Natural killer cell treated with Interleukin-12 subunit alpha and Interleukin-12 subunit beta and Interleukin-15 and Interleukin-18, amount 100 ng/mL, for 72 hours (primary cell): ENCODE results near the gene CASP2. TPM values are rescaled to one million over a fixed set of nuclear protein-coding genes. Genes with fewer than 3 reads are reported as not detected.
"Not testable (repeated sequence)": the region's sequence is repeated elsewhere in the genome, so short reads cannot be mapped to it uniquely, and the experiment has no call there.

Experiments used
- ATAC-seq, 2 donors: fragments of 150-1000 bp; cut with Tn5 transposase in 1 of 2; sonication (Bioruptor Pico), chemical (Tn5 transposase) in 1 of 2; 2 replicates each; pipeline ENCODE4 v1.10.0; 2021
- DNase-seq: peaks from one replicate; pipeline ENCODE4 v3.0.0; 2022; ENCODE audit warnings: low spot score
- H3K27ac Mint-ChIP-seq, 2 donors: 1 replicate in 1 of 2; 2 replicates in 1 of 2; pipeline ENCODE4 v1.8.0; 2022; ENCODE audit warnings: mixed read lengths in 2 of 2, mild to moderate bottlenecking in 1 of 2, moderate library complexity in 1 of 2
- H3K27me3 Mint-ChIP-seq, 2 donors: 1 replicate in 1 of 2; 2 replicates in 1 of 2; pipeline ENCODE4 v1.8.0; 2022; ENCODE audit warnings: mixed read lengths in 2 of 2
- H3K36me3 Mint-ChIP-seq: one replicate; pipeline ENCODE4 v1.8.0; 2022; ENCODE audit warnings: mixed read lengths
- H3K4me1 Mint-ChIP-seq, 2 donors: 1 replicate in 1 of 2; 2 replicates in 1 of 2; pipeline ENCODE4 v1.8.0; 2022; ENCODE audit warnings: low read depth in 2 of 2, mixed read lengths in 2 of 2, mild to moderate bottlenecking in 1 of 2
- H3K4me3 Mint-ChIP-seq: one replicate; pipeline ENCODE4 v1.8.0; 2022; ENCODE audit warnings: mixed read lengths
- H3K9me3 Mint-ChIP-seq: 2 replicates; pipeline ENCODE4 v1.8.0; 2022; ENCODE audit warnings: mixed read lengths
- total RNA-seq, 2 donors: library from RNA; stranded (reverse); gene quantifications; one replicate each; pipeline ENCODE4 v1.2.3, GENCODE V29; 2022

The CASP2 gene
- total RNA-seq, 2 donors from 2014 or later, result 67.8 to 94.2 TPM

DNA sequence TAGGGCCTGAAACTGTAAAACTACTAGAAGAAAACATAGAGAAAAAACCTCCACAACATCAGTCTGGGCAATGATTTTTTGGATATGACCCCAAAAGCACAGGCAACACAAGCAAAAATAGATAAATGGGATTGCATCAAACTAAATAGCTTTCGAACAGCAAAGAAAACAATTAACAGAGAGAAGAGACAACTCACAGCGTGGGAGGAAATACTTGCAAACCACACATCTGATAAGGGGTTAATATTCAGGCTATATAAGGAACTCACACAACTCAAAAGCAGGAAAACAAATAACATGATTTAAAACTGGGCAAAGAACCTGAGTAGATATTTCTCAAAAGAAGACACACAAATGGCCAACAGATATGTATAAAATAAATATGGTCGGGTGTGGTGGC lies 32.6 kb upstream of the CASP2 start:
- ATAC-seq (no peak), DNase-seq (no peak)
- no peaks in the 10 kb centered on the region for H3K9me3 Mint-ChIP-seq
- no peaks in the 10 kb centered on the region for H3K27me3 Mint-ChIP-seq
- peaks cover 15% of the 10 kb centered on the region for H3K36me3 Mint-ChIP-seq
- no peak overlapping the region for H3K4me3 Mint-ChIP-seq
- H3K4me1 Mint-ChIP-seq, result peaks cover 15 to 45% of the 10 kb centered on the region in 2 donors
- no peak overlapping the region for H3K27ac Mint-ChIP-seq

DNA sequence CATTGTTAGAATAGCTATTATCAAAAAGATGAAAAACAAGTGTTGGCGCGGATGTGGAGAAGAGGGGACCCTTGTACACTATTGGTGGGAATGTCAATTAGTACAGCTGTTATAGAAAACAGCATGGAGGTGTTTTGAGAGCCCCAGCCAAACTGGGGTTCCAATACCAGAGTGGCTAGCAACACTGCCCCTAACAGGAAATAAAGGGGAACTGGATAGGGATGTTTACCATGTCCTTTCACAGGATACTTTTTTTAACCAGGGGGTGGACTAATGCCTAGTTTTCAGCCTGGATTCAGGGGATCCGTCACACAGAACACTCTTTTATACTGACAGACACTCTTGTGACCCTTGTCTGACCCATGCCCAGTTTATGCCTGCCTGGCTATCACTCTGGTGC lies 31.8 kb upstream of the CASP2 start:
- H3K4me3 Mint-ChIP-seq, result no peak overlapping the region
- H3K27ac Mint-ChIP-seq, result no peak overlapping the region
- peaks cover 15% of the 10 kb centered on the region for H3K36me3 Mint-ChIP-seq
- no peaks in the 10 kb centered on the region for H3K27me3 Mint-ChIP-seq
- H3K4me1 Mint-ChIP-seq, result peaks cover 11 to 37% of the 10 kb centered on the region in 2 donors
- no peak for ATAC-seq
- DNase-seq, result no peak
- no peaks in the 10 kb centered on the region for H3K9me3 Mint-ChIP-seq

DNA sequence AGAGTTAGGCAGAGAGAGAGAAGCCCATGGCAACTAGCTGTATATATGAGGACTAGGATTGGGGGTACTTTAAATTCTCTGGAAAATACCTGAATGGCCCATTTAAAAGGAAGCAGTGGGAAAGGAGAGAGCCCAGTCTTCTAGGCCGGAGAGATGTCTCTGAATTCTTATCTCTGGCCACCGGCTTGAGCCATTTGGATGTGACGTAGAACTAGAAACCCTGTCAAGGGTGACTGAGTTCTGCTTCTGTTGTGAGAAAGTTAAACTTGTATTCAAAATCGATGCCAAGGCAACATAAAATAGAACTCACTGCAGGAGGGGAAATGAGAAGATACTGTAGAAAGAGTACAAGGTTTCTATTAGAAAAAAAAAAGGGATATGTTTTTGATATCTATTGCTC lies 31.2 kb upstream of the CASP2 start:
- ATAC-seq (no peak), DNase-seq (no peak)
- Mint-ChIP-seq H3K27me3 (no peaks in the 10 kb centered on the region), H3K4me1 (peaks cover 8 to 34% of the 10 kb centered on the region in 2 donors), H3K27ac (no peak overlapping the region), H3K9me3 (no peaks in the 10 kb centered on the region), H3K36me3 (peaks cover 15% of the 10 kb centered on the region), H3K4me3 (no peak overlapping the region)

DNA sequence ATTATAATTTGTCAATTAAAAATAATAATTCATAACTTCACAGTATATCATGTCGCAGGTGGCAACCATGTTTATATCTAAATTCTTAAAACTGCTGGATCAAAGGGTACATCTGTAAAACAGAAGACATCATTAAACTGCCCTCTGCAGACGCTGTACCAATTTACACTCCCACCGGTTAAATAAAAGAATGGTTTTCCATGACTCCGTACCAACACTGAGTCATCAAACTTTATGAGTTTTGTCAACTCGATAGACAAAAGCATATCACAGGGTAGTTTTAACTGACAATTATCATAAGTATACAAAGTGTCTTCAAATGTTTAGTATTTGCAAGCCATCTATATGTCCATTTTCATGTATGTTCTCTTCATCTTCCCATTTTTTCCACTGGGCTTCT lies 30.6 kb upstream of the CASP2 start:
- no peaks in the 10 kb centered on the region for H3K27me3 Mint-ChIP-seq
- H3K4me1 Mint-ChIP-seq, result peaks cover 8 to 32% of the 10 kb centered on the region in 2 donors
- no peak overlapping the region for H3K27ac Mint-ChIP-seq
- ATAC-seq, result no peak
- H3K36me3 Mint-ChIP-seq, result peaks cover 12% of the 10 kb centered on the region
- H3K9me3 Mint-ChIP-seq, result no peaks in the 10 kb centered on the region
- no peak overlapping the region for H3K4me3 Mint-ChIP-seq
- DNase-seq, result no peak

DNA sequence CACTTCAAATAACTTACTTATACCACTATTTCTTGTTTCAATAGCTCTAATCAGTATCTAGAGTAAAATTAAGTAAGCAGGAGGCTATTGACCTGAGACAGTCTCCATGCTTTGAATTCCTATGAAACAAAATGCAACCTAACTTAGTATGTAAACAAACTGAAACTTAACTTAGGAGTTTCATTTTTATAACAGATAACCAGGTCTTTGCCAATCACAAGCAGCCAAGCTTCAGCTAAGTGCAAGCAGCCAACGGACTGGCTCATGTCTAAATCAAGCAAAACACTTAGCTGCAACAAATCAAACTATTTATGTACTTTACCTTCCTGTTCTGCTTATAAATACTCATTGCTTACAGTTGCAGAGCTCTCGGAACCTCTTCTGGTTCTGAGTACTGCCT lies 29.3 kb upstream of the CASP2 start:
- ATAC-seq (peak in 1 of 2 donors; percentile 17), DNase-seq (no peak)
- no peaks in the 10 kb centered on the region for H3K27me3 Mint-ChIP-seq
- H3K4me3 Mint-ChIP-seq, result peak overlapping the region; percentile 57
- no peaks in the 10 kb centered on the region for H3K9me3 Mint-ChIP-seq
- H3K36me3 Mint-ChIP-seq, result peaks cover 6% of the 10 kb centered on the region
- peak overlapping the region; percentile 49 to 63 for H3K27ac Mint-ChIP-seq
- H3K4me1 Mint-ChIP-seq, result peaks cover 14 to 34% of the 10 kb centered on the region in 2 donors

DNA sequence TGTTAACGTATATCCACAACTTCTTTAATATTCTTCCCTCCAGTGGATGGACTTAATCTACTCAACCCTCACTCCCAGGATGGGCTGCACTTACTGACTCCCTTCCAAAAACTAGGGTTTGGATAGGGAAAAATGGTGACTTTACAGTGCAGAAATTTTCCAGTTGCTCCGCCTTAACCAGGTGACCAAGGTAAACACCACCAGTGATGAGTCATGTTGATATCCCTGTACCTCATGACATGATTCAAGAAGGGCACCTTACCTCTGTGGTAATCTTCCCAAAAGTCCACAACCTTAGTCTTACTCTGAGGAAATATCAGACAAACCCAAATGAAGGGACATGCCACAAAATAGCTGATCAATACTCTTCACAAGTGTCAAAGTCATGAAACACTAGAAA lies 28.4 kb upstream of the CASP2 start:
- no peak for ATAC-seq
- Mint-ChIP-seq H3K4me1 (peaks cover 23 to 43% of the 10 kb centered on the region in 2 donors), H3K27ac (peak overlapping the region; percentile 5 to 49), H3K27me3 (no peaks in the 10 kb centered on the region), H3K4me3 (no peak overlapping the region), H3K36me3 (no peaks in the 10 kb centered on the region), H3K9me3 (no peaks in the 10 kb centered on the region)
- DNase-seq, result no peak

DNA sequence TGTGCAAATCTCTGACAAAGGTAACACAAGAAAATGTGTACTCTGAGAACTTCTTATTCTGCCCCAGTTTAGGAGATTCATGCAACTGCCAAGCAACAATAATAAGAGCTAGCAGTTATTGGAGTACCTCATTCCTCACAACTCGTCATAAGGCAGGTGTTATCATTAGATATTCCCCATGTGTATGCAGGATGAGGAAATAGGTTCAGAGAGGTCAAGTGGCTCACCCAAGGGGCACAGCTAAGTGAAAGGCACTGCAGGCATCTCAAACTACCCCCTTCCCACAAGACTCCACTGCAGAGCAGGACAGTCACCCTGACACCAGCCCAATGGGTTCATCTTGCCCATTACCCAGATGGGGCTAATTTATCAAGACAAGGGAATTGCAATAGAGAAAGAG lies 26.2 kb upstream of the CASP2 start:
- H3K9me3 Mint-ChIP-seq, result no peaks in the 10 kb centered on the region
- H3K27me3 Mint-ChIP-seq, result no peaks in the 10 kb centered on the region
- H3K36me3 Mint-ChIP-seq, result peaks cover 6% of the 10 kb centered on the region
- ATAC-seq (no peak), DNase-seq (no peak)
- peak overlapping the region; percentile 72 for H3K4me3 Mint-ChIP-seq
- H3K4me1 Mint-ChIP-seq, result peaks cover 29 to 43% of the 10 kb centered on the region in 2 donors
- peak overlapping the region; percentile 98 for H3K27ac Mint-ChIP-seq

DNA sequence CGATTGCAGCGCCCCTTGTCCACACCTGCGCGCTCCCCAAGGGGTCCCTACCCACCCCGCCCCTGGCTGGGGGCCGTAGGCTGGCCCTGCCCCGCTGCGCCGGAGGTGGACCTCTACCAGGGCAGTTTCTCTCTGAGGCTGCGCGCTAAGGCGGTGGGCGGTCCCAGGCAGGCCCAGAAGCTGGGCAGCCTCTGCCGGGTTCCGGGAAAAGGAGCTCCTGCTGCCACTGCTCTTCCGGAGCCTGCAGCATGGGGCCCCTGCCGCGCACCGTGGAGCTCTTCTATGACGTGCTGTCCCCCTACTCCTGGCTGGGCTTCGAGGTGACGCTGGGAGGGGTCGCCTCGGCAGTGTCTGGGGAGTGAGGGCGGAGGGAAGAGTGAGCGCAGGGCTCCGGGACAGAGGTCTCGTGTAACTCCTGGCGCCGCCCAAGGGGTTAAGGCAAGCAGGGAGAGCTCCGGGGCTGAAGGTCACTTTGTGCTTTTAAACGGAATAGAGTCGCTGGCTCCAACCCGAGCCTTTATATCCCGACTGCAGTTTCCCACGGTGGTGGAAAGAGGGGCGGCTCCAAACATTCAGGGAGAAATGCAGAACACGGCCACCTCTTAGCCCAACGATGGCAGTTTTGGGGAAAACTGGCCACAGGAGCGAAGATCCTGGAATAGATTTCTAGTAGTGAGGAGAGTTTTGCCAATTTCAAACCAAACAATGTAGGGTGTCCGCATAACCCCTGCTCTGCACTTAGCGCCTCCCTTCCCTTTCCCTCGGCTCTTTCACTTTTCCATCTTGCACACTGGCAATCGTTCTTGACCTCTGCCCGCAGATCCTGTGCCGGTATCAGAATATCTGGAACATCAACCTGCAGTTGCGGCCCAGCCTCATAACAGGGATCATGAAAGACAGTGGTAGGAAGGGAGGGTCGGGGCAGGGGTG lies 24.6 kb upstream of the CASP2 start, which contains the start of gene GSTK1:
GSTK1 (plus strand) TSS at position 176 of the 930 bp plus-strand sequence; CDS start at position 249, 73 bp downstream.
- peak within 1 kb of the TSS; percentile 90 for H3K4me3 Mint-ChIP-seq
- peak; percentile 99 for ATAC-seq
- H3K27ac Mint-ChIP-seq, result peak within 1 kb of the TSS; percentile 98
- peaks cover 6% of the 10 kb centered on the region for H3K36me3 Mint-ChIP-seq
- H3K9me3 Mint-ChIP-seq, result no peaks in the 10 kb centered on the region
- H3K4me1 Mint-ChIP-seq, result peaks cover 29 to 42% of the 10 kb centered on the region in 2 donors
- H3K27me3 Mint-ChIP-seq, result no peaks in the 10 kb centered on the region
- peak; percentile 95 for DNase-seq

DNA sequence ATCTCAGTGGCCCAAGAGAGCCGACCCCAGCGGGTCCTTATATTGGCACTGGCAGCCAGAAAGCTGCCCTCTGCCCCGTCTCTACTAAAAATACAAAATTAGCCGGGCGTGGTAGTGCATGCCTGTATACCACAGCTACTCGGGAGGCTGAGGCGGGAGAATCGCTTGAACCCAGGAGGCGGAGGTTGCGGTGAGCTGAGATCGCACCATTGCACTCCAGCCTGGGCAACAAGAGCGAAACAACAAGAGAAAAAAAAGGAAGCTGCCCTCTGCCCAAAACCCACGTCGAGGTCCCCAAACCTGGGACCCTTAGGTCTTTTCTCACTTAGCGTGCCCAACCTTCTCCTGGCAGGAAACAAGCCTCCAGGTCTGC lies 24.0 kb upstream of the CASP2 start:
- H3K27me3 Mint-ChIP-seq, H3K9me3 Mint-ChIP-seq, ATAC-seq, DNase-seq: not testable (repeated sequence)
- peaks cover 12% of the 10 kb centered on the region for H3K36me3 Mint-ChIP-seq
- H3K4me3 Mint-ChIP-seq, result peak overlapping the region; percentile 90
- peaks cover 27 to 35% of the 10 kb centered on the region in 2 donors for H3K4me1 Mint-ChIP-seq
- peak overlapping the region; percentile 98 for H3K27ac Mint-ChIP-seq

DNA sequence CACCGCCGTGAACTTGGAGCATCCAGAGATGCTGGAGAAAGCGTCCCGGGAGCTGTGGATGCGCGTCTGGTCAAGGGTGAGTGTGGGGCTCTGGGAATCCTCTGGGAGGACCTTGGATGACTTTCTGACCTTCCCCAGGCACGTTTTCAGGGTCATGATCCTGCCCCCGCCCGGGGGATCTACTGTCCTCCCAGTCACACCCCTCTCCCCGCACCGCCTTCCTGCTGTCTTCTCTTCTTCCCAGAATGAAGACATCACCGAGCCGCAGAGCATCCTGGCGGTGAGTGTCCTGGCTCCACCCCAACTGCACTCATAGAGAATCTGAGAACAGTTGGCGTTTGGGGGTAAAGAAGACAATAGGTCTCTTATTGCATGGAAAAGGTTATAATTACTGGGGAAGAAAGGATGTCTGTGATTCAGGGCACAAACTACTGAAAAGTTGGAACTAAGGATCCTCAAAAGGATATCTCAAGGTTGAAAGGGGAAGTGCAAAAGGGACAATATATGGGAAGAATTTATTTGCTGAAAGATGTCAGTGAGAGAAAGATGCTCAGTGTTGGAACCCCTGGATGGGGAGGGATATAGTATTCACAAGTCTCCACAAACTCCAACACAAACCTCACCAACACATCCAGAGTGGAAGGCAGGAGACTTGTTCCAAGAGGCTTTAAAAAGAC lies 23.0 kb upstream of the CASP2 start:
- Mint-ChIP-seq H3K27me3 (no peaks in the 10 kb centered on the region), H3K36me3 (peaks cover 18% of the 10 kb centered on the region), H3K4me3 (peak overlapping the region; percentile 90), H3K9me3 (no peaks in the 10 kb centered on the region), H3K4me1 (peaks cover 27 to 37% of the 10 kb centered on the region in 2 donors), H3K27ac (peak overlapping the region; percentile 98)
- ATAC-seq (no peak), DNase-seq (no peak)

DNA sequence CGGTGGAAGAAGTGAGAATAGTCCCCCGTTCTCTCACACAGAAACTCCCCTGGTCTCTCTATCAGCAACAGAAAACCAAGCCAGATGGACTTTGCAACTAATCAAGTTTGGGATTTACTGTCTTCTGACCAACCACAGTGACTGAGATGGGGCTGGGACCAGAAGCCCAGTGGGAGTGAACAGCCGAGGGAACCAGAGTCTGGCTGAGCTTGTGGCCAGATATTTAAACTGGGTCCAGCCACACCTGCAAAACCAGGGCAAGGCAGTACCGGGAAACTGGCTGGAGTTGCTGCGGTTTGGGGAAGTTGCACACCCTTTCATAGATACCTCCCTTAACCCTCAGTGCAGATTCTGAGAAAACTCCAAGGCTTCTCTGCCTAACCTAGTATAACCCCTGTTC lies 18.9 kb upstream of the CASP2 start:
- ATAC-seq (peak in 1 of 2 donors; percentile 20), DNase-seq (no peak)
- H3K36me3 Mint-ChIP-seq, result peaks cover 18% of the 10 kb centered on the region
- H3K9me3 Mint-ChIP-seq, result no peaks in the 10 kb centered on the region
- H3K4me1 Mint-ChIP-seq, result peaks cover 15 to 27% of the 10 kb centered on the region in 2 donors
- peak overlapping the region; percentile 15 to 54 for H3K27ac Mint-ChIP-seq
- H3K4me3 Mint-ChIP-seq, result no peak overlapping the region
- no peaks in the 10 kb centered on the region for H3K27me3 Mint-ChIP-seq

DNA sequence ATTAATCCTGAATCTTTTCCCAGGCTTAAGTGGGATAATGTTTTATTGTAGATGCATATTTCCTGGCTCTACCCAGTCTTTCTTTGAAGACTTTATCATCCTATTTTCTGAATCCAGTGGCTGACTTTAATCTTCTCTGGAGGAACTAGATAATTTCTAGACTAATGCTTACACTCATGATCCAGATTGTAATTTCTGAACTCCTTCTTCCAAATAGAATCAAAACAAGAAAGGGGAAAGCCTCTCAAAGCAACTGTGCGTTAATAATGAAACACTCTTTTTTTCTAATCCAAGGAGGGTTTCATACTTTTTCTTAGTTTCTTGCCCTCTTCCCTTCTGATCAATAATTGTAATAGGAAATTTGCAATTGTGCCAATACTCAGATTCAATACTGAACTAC lies 16.9 kb upstream of the CASP2 start:
- H3K9me3 Mint-ChIP-seq, result no peaks in the 10 kb centered on the region
- ATAC-seq (no peak), DNase-seq (no peak)
- H3K4me3 Mint-ChIP-seq, result no peak overlapping the region
- H3K27me3 Mint-ChIP-seq, result no peaks in the 10 kb centered on the region
- H3K4me1 Mint-ChIP-seq, result peaks cover 4 to 12% of the 10 kb centered on the region in 2 donors
- no peak overlapping the region for H3K27ac Mint-ChIP-seq
- peaks cover 13% of the 10 kb centered on the region for H3K36me3 Mint-ChIP-seq

DNA sequence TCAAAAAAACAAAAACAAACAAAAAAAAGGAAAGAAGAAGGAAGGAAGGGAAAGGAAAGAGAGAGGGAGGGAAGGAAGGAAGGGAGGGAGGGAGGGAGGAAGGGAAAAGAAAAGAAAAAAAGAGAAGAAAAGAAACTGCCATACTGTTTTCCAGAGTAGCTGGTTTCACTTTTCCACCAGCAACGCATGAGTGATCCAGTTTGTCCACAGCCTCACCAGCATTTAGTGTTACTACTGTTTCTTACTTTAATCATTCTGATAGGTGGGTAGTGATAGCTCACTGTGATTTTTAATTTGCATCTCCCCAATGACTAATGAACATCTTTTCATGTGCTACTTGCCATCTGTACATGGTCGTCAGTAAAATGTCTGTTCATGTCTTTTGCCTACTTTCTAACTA lies 15.3 kb upstream of the CASP2 start:
- H3K36me3 Mint-ChIP-seq, result peaks cover 13% of the 10 kb centered on the region
- H3K27me3 Mint-ChIP-seq, result no peaks in the 10 kb centered on the region
- no peak overlapping the region for H3K27ac Mint-ChIP-seq
- DNase-seq, result no peak
- H3K9me3 Mint-ChIP-seq, result no peaks in the 10 kb centered on the region
- peaks cover 4 to 12% of the 10 kb centered on the region in 2 donors for H3K4me1 Mint-ChIP-seq
- no peak for ATAC-seq
- H3K4me3 Mint-ChIP-seq, result no peak overlapping the region
